ENCODE data around the gene GALNT17. TPM values are rescaled to one million over a fixed set of nuclear protein-coding genes. Genes with fewer than 3 reads are reported as not detected.

The GALNT17 gene
- total and polyA plus RNA-seq, 11 donors, result 16.9 to 116 (median 73.1) TPM

DNA sequence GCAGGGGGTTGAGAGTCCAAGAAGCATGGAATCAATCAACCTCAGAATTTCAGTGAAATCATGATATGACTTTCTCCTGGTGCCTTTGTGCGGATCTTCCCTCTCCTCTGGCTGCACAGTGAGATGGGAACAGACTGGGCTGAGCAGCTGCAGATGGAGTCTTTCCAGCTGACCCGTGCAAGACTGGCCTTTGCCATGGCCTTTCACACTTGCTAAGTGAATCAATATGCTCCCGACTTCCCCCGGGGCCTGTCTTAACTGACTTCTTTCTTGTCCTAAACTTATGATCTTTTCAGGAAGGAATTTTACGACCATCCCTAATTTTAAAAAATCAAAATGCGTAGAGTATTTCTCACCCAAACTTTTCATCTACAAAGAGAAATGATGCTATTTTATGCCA, 469.9 kb downstream of the GALNT17 start:
- H3K36me3 ChIP-seq, result no peaks in the 10 kb centered on the region
- DNase-seq, result no peak
- no peak overlapping the region for H3K27ac ChIP-seq
- H3K4me3 ChIP-seq, result no peak overlapping the region
- no peaks in the 10 kb centered on the region for H3K27me3 ChIP-seq
- H3K4me1 ChIP-seq, result no peaks in the 10 kb centered on the region
- ATAC-seq, result no peak
- H3K9me3 ChIP-seq, result no peaks in the 10 kb centered on the region
- intact Hi-C loops (cut with DNase I), result loop anchor here in 1 of 10 donors (10.0 kb wide), 1 partner anchor 57 kb away; no protein-coding TSS in a partner anchor
- TF ChIP-seq, protein P1, sequence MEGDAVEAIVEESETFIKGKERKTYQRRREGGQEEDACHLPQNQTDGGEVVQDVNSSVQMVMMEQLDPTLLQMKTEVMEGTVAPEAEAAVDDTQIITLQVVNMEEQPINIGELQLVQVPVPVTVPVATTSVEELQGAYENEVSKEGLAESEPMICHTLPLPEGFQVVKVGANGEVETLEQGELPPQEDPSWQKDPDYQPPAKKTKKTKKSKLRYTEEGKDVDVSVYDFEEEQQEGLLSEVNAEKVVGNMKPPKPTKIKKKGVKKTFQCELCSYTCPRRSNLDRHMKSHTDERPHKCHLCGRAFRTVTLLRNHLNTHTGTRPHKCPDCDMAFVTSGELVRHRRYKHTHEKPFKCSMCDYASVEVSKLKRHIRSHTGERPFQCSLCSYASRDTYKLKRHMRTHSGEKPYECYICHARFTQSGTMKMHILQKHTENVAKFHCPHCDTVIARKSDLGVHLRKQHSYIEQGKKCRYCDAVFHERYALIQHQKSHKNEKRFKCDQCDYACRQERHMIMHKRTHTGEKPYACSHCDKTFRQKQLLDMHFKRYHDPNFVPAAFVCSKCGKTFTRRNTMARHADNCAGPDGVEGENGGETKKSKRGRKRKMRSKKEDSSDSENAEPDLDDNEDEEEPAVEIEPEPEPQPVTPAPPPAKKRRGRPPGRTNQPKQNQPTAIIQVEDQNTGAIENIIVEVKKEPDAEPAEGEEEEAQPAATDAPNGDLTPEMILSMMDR (IDR thresholded peaks at IDR 0.05), result no peak
- TF ChIP-seq POLR2A (IDR thresholded peaks at IDR 0.05), result no peak
- WGBS, 4 donors, result 52 to 64% (median 57%) methylated on average over 6 of the region's 6 CpGs

DNA sequence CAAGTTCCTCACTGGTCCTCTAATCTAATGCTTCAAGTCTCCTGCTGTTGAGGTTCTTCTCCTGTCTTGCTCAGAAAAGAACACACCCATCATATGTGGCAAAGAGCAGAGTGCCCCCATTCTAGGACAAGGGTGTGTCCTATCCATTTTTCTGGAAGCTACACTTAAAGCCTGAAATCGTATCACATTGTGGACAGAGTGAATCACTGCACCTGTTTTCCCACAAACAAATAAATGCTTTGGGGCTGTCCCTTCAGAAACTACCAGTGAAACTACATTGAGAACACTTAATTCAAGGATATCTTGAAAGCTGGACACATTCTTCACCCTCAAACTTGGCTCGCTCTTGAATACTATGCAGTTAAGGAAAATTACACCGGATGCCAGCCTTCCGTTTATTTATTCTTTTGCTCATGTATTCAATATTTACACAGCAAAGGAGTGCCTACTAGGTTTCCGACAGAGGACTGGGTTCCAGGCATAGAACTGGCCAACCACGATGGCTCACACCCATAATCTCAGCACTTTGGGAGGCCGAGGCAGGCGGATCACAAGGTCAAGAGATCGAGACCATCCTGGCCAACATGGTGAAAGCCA, 473.0 kb downstream of the GALNT17 start:
- no peak for TF ChIP-seq POLR2A (IDR thresholded peaks at IDR 0.05)
- TF ChIP-seq, protein P1 (IDR thresholded peaks at IDR 0.05), result no peak
- Histone ChIP-seq H3K36me3 (no peaks in the 10 kb centered on the region), H3K9me3 (peaks cover 0 to 12% (median 0%) of the 10 kb centered on the region in 12 donors), H3K4me1 (no peaks in the 10 kb centered on the region), H3K4me3 (no peak overlapping the region), H3K27me3 (no peaks in the 10 kb centered on the region), H3K27ac (no peak overlapping the region)
- intact Hi-C loops (cut with DNase I), result loop anchor here in 1 of 10 donors (10.0 kb wide), 1 partner anchor 60 kb away; no protein-coding TSS in a partner anchor
- DNase-seq, result no peak
- ATAC-seq, result no peak
- WGBS, 4 donors, result 92 to 94% (median 92%) methylated on average over 9 of the region's 9 CpGs

DNA sequence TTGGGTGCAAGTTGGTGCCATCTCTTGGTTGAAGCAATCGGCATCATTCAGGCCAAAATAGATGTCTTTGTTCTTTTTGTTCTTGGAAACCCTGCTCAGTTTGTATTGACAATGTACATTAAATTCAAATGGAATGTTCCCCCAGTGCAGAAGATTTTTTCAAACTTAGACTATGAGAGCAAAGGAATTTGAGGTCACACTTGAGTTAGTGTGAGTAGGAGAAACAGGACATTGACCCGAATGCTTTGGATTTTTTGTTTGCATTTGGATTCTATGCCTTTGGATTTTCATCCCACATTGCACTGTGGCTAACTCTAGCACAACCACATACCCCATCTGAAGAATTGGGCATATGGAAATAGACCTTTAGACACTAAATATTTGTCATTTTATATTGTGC, 480.0 kb downstream of the GALNT17 start:
- intact Hi-C loops (cut with DNase I), result loop anchor here in 3 of 10 donors (5.0 to 10.0 kb wide), 4 partner anchors 57 to 157 kb away; no protein-coding TSS in a partner anchor
- no peaks in the 10 kb centered on the region for H3K27me3 ChIP-seq
- no peak overlapping the region for H3K4me3 ChIP-seq
- TF ChIP-seq, protein P1 (IDR thresholded peaks at IDR 0.05), result no peak
- TF ChIP-seq POLR2A (IDR thresholded peaks at IDR 0.05), result no peak
- H3K27ac ChIP-seq, result peak overlapping the region in 1 of 12 donors; percentile 81
- peaks cover 0 to 38% (median 15%) of the 10 kb centered on the region in 12 donors for H3K4me1 ChIP-seq
- no peak for DNase-seq
- peaks cover 0 to 12% (median 0%) of the 10 kb centered on the region in 12 donors for H3K9me3 ChIP-seq
- no peaks in the 10 kb centered on the region for H3K36me3 ChIP-seq
- 85 to 91% (median 87%) methylated on average over 2 of the region's 2 CpGs for WGBS, 4 donors
- ATAC-seq, result no peak

DNA sequence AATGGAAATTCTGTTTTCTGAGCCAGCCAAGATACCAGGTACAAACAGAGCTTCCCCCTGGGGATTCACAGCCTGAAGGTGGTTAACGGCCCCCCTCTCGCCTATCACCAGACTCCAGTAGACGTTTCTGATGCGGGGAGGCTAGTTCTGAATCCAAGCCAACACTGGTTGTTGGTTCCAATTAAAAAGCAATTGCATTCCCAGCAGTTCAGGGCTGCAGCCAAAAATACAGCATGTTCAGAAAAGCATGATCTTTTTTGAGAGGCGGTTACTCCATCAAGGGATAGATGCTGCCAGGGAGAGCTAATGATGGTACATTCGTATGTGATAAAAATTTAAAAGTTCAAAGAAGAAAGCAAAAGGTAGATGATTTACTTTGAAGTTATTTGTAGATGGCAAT, 481.0 kb downstream of the GALNT17 start:
- DNase-seq (peak in 2 of 5 donors; percentile 26 to 35), ATAC-seq (peak; percentile 19 to 66 (median 58))
- Histone ChIP-seq H3K27ac (peak overlapping the region in 10 of 12 donors; percentile 26 to 87 (median 74)), H3K4me1 (peaks cover 0 to 38% (median 15%) of the 10 kb centered on the region in 12 donors), H3K36me3 (no peaks in the 10 kb centered on the region), H3K27me3 (no peaks in the 10 kb centered on the region), H3K4me3 (no peak overlapping the region), H3K9me3 (peaks cover 0 to 7% (median 0%) of the 10 kb centered on the region in 12 donors)
- TF ChIP-seq, protein P1 (IDR thresholded peaks at IDR 0.05), result no peak
- no peak for TF ChIP-seq POLR2A (IDR thresholded peaks at IDR 0.05)
- 13 to 18% (median 13%) methylated on average over 6 of the region's 6 CpGs for WGBS, 4 donors
- intact Hi-C loops (cut with DNase I), result loop anchor here in 3 of 10 donors (5.0 to 10.0 kb wide), 4 partner anchors 58 to 158 kb away; no protein-coding TSS in a partner anchor

All from heart left ventricle (tissue), 16 donors.